Hepatocyte (in vitro differentiated cells): Measurements from ENCODE around the gene AUH. TPM values are rescaled to one million over a fixed set of nuclear protein-coding genes. Genes with fewer than 3 reads are reported as not detected.

Source experiments
- DNase-seq: peaks from one replicate; pipeline ENCODE4 v3.0.0-alpha.2; 2016; ENCODE audit warnings: low spot score
- H2AFZ ChIP-seq: fragments of 200-600 bp; sonication (generic); 2 replicates; pipeline ENCODE4 v1.6.0; 2016; ENCODE audit warnings: antibody characterized with exemption, mild to moderate bottlenecking
- H3K27ac ChIP-seq: fragments of 200-600 bp; sonication (generic); 2 replicates; pipeline ENCODE4 v1.5.1; 2016; ENCODE audit warnings: mild to moderate bottlenecking
- H3K27me3 ChIP-seq: fragments of 200-600 bp; sonication (generic); 2 replicates; pipeline ENCODE4 v1.6.1; 2016
- H3K36me3 ChIP-seq: fragments of 200-600 bp; sonication (generic); replicated peaks from 2 replicates; pipeline ENCODE4 v1.5.1; 2016; ENCODE audit warnings: low read depth; ENCODE audit not compliant: insufficient read depth
- H3K4me1 ChIP-seq: fragments of 200-600 bp; sonication (generic); 2 replicates; pipeline ENCODE4 v1.5.1; 2016; ENCODE audit warnings: mild to moderate bottlenecking, moderate library complexity; ENCODE audit not compliant: insufficient read depth
- H3K4me2 ChIP-seq: fragments of 200-600 bp; sonication (generic); 2 replicates; pipeline ENCODE4 v1.6.0; 2016
- H3K4me3 ChIP-seq: fragments of 200-600 bp; sonication (generic); 2 replicates; pipeline ENCODE4 v1.5.1; 2016; ENCODE audit warnings: mild to moderate bottlenecking
- H3K79me2 ChIP-seq: fragments of 200-600 bp; sonication (generic); 2 replicates; pipeline ENCODE4 v1.6.0; 2017; ENCODE audit warnings: mild to moderate bottlenecking
- H3K9me2 ChIP-seq: fragments of 200-600 bp; sonication (generic); replicated peaks from 2 replicates; pipeline ENCODE4 v1.6.0; 2017; ENCODE audit warnings: mild to moderate bottlenecking; ENCODE audit not compliant: insufficient read depth
- H3K9me3 ChIP-seq: fragments of 200-600 bp; sonication (generic); 2 replicates; pipeline ENCODE4 v1.5.1; 2016; ENCODE audit warnings: low read depth, mild to moderate bottlenecking
- H4K20me1 ChIP-seq: fragments of 200-600 bp; sonication (generic); 2 replicates; pipeline ENCODE4 v1.6.0; 2016; ENCODE audit warnings: mild to moderate bottlenecking; ENCODE audit not compliant: insufficient read depth, poor library complexity, severe bottlenecking
- EZH2 ChIP-seq: fragments of 200-600 bp; sonication (generic); IDR thresholded peaks from 2 replicates; pipeline ENCODE4 v1.6.1; 2016; ENCODE audit warnings: antibody characterized with exemption, mild to moderate bottlenecking, borderline replicate concordance
- EZH2phosphoT487 ChIP-seq: fragments of 200-600 bp; sonication (generic); IDR thresholded peaks from one replicate; pipeline ENCODE4 v1.6.1; 2018; ENCODE audit warnings: antibody characterized with exemption, mild to moderate bottlenecking, low read depth, moderate library complexity; ENCODE audit not compliant: unreplicated experiment, severe bottlenecking
- WGBS: methylation state at CpG from one replicate; pipeline ENCODE4 v1.1.6; 2016; ENCODE audit warnings: low lambda C conversion rate; ENCODE audit errors: missing lambda C conversion rate; 5-methylcytosine and 5-hydroxymethylcytosine counted together
- polyA plus RNA-seq: library from polyadenylated mRNA; unstranded; fragments of >200 nt; fragmentation: Nextera tagmentation; extraction: Ambion mirVana; gene quantifications from 2 replicates; pipeline ENCODE4 v1.2.1, GENCODE V29; 2016
- total RNA-seq: library from RNA; depleted of rRNA; stranded (reverse); fragments of >200 nt; gene quantifications from 2 replicates; pipeline ENCODE4 v1.2.3, GENCODE V29; 2014
- TF ChIP-seq, protein P1 (sequence below): fragments of 200-600 bp; sonication (generic); IDR thresholded peaks from 2 replicates; pipeline ENCODE4 v1.5.1; 2016; ENCODE audit warnings: antibody characterized with exemption, mild to moderate bottlenecking; ENCODE audit not compliant: poor library complexity

Gene AUH
- total and polyA plus RNA-seq, 2 experiments from 2014 or later = 19.5 to 25.0 TPM

DNA sequence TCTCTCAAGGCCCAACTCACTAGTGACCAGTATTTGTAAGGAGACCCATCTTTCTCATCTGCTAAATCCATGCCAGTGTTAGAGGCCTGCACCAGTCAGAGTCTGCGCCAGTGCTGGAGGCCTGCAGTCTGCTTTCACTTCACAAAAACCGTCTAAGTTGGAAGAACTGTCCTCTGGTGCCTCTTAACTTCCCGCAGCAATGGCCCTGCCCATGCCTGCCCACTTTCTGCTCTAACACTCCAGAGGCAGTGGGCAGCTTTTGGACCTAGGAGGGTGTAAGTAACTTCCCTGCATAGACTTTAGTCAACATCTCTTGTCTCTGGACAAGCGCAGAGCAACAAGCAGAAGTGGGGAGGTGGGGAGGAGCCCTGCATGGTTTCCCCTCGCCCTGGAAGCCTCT is 152.9 kb downstream of the AUH start:
- 98% methylated on average over 5 of the region's 5 CpGs for WGBS
- TF ChIP-seq EZH2phosphoT487 = no peak
- TF ChIP-seq, protein P1, sequence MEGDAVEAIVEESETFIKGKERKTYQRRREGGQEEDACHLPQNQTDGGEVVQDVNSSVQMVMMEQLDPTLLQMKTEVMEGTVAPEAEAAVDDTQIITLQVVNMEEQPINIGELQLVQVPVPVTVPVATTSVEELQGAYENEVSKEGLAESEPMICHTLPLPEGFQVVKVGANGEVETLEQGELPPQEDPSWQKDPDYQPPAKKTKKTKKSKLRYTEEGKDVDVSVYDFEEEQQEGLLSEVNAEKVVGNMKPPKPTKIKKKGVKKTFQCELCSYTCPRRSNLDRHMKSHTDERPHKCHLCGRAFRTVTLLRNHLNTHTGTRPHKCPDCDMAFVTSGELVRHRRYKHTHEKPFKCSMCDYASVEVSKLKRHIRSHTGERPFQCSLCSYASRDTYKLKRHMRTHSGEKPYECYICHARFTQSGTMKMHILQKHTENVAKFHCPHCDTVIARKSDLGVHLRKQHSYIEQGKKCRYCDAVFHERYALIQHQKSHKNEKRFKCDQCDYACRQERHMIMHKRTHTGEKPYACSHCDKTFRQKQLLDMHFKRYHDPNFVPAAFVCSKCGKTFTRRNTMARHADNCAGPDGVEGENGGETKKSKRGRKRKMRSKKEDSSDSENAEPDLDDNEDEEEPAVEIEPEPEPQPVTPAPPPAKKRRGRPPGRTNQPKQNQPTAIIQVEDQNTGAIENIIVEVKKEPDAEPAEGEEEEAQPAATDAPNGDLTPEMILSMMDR = no peak
- no peak for TF ChIP-seq EZH2
- H3K4me2 ChIP-seq = no peak overlapping the region

DNA sequence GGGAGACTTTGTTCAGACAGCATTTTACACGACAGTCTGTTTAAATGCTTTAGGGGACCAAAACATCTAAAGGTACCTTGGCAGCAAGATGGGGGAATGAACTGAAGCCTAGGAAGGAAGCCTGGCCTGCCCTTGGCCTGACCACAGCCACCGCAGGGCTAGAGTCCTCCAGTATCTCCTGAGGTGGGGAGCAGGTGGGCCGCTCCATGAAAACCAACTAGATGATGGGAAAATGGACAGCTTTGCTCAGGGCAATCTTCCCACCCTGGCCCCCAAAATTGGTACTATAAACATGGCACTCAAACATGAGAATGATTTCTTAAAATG is 153.3 kb downstream of the AUH start:
- peak overlapping the region; percentile 59 for H3K27ac ChIP-seq
- H3K36me3 ChIP-seq = no peaks in the 10 kb centered on the region
- no peaks in the 10 kb centered on the region for H3K27me3 ChIP-seq
- peak overlapping the region; percentile 12 for H3K4me2 ChIP-seq
- no peak for DNase-seq
- no peak overlapping the region for H3K4me3 ChIP-seq
- H3K9me2 ChIP-seq = no peaks in the 10 kb centered on the region
- H3K79me2 ChIP-seq = no peaks in the 10 kb centered on the region
- no peaks in the 10 kb centered on the region for H3K9me3 ChIP-seq
- TF ChIP-seq, protein P1 = no peak
- TF ChIP-seq EZH2phosphoT487 (no peak), EZH2 (no peak)
- peaks cover 19% of the 10 kb centered on the region for H3K4me1 ChIP-seq
- no peak overlapping the region for H2AFZ ChIP-seq
- no peaks in the 10 kb centered on the region for H4K20me1 ChIP-seq
- 88% methylated on average over 3 of the region's 3 CpGs for WGBS

More for the DNA sequence above, 152.9 kb downstream of the AUH start:
- no peaks in the 10 kb centered on the region for H3K9me3 ChIP-seq
- H3K36me3 ChIP-seq = no peaks in the 10 kb centered on the region
- H2AFZ ChIP-seq = no peak overlapping the region
- peaks cover 19% of the 10 kb centered on the region for H3K4me1 ChIP-seq
- H3K27ac ChIP-seq = peak overlapping the region; percentile 59
- H4K20me1 ChIP-seq = no peaks in the 10 kb centered on the region
- DNase-seq = no peak
- H3K27me3 ChIP-seq = no peaks in the 10 kb centered on the region
- H3K79me2 ChIP-seq = no peaks in the 10 kb centered on the region
- no peaks in the 10 kb centered on the region for H3K9me2 ChIP-seq
- H3K4me3 ChIP-seq = no peak overlapping the region

DNA sequence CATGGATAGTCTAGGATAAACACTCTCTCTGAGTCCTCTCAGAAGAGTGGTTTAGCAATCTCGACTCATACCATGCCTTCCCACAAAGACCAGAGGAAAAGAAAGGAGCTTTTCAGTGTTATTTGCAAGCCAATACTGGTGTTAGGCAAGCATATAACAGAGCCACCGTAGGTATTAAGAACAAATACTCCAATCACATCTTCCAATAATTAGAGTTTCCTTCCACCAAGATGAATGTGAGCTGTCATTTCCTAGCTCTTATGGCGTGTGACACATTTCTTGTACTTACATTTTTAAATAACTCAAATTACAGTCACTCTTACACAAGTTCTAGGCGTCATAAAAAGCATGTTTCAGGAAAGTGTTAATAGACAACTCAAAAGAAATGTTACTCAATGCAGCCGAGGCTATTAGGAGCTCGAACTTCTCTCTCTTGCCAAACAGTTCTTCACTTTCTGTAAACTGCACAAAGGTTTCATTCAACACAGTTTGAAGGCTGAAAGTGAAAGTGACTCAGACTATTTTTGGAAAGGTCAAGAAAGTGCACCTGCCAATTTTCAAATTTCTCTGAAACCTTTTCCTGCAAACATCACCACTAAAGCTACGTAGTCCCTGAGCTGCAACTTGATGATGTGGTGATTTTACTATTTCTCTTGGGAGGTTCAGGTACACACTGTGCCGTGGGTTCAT is 153.8 kb downstream of the AUH start:
- no peaks in the 10 kb centered on the region for H4K20me1 ChIP-seq
- no peaks in the 10 kb centered on the region for H3K79me2 ChIP-seq
- TF ChIP-seq EZH2phosphoT487 (no peak), EZH2 (no peak)
- TF ChIP-seq, protein P1 = no peak
- peak overlapping the region; percentile 12 for H3K4me2 ChIP-seq
- H3K9me3 ChIP-seq = no peaks in the 10 kb centered on the region
- H3K4me1 ChIP-seq = peaks cover 19% of the 10 kb centered on the region
- H3K27ac ChIP-seq = peak overlapping the region; percentile 59
- no peak overlapping the region for H3K4me3 ChIP-seq
- no peaks in the 10 kb centered on the region for H3K9me2 ChIP-seq
- WGBS = 63% methylated on average over 8 of the region's 8 CpGs
- H2AFZ ChIP-seq = no peak overlapping the region
- no peaks in the 10 kb centered on the region for H3K36me3 ChIP-seq
- no peak for DNase-seq
- no peaks in the 10 kb centered on the region for H3K27me3 ChIP-seq
